Measurements from ENCODE around the gene ZCCHC2. TPM values are rescaled to one million over a fixed set of nuclear protein-coding genes. Genes with fewer than 3 reads are reported as not detected.
A peak's percentile ranks its signal among the peaks of the same experiment; 100 is the strongest.

Gene ZCCHC2
- total and polyA plus RNA-seq, 9 of the 15 experiments (the other 6 are each of a cell fraction or from before 2014, with no cell fraction given) = 1.0 to 9.2 (median 6.0) TPM

- no CpG with 5 or more reads among the region's 62 CpGs for WGBS (ENCODE audit: insufficient coverage, low coverage, missing lambda C conversion rate)
- Histone ChIP-seq H3K4me2 (ENCODE audit: insufficient read depth, low read length) (peak overlapping the region; percentile 79; the same call in 1 of the 2 replicates), H2AFZ (ENCODE audit: low read depth, low read length) (no peak overlapping the region), H3K27me3 (ENCODE audit: control insufficient read depth in 2 of 2, insufficient read depth in 2 of 2, low read length in 2 of 2) (no peaks in the 10 kb centered on the region), H3K79me2 (ENCODE audit: control insufficient read depth, insufficient read depth, low read length) (peaks cover 46% of the 10 kb centered on the region), H4K20me1 (replicated peaks; ENCODE audit: control insufficient read depth, insufficient read depth, low read length) (no peaks in the 10 kb centered on the region), H3K9ac (ENCODE audit: insufficient read depth in 1 of 2, low read depth in 2 of 2, low read length in 2 of 2) (peak overlapping the region in 1 of 2 experiments; percentile 94; a peak in 1 of 4 replicates), H3K4me1 (replicated peaks in 1 of 2; ENCODE audit: control insufficient read depth in 2 of 2, insufficient read depth in 2 of 2, low read length in 2 of 2) (peaks cover 25 to 32% of the 10 kb centered on the region in 2 experiments; a peak in 4 of 5 replicates), H3K9me3 (replicated peaks; ENCODE audit: control insufficient read depth, insufficient read depth, low read depth, low read length) (no peaks in the 10 kb centered on the region; the same call in 1 of the 2 replicates), H3K36me3 (ENCODE audit: control insufficient read depth, insufficient read depth, low read length) (no peaks in the 10 kb centered on the region), H3K9me1 (ENCODE audit: control insufficient read depth, insufficient read depth, low read length) (no peaks in the 10 kb centered on the region), H3K27ac (ENCODE audit: extremely low read depth, low read depth, low read length) (peak overlapping the region; percentile 82; the same call in 2 of the 3 replicates), H3K4me3 (peak overlapping the region; percentile 86)
- TF ChIP-seq FOXJ2 (tag; IDR thresholded peaks at IDR 0.05) (0 out of 2 replicates have a peak, but pooled peaks have one; percentile 20), ZBTB17 (CRISPR knock-in tag; IDR thresholded peaks at IDR 0.05) (no peak)
- FAIRE-seq (no peak), DNase-seq (ENCODE audit: extremely low read depth in 1 of 4, low spot score in 3 of 4) (no peak), ATAC-seq (no peak)
- intact Hi-C loops (cut with micrococcal nuclease) (no loop called here), in situ Hi-C loops (cut with MboI) (no loop called here)
- POLR2A ChIA-PET = no interaction called here
- BruUV-seq (replicated peaks) = no TSS peak
- CTCF ChIA-PET (ENCODE audit: low intra/inter-chr PET ratio) = no interaction called here
Observed at GRCh38 chr18:62523255-62523588, 397 bp downstream of the ZCCHC2 start.

DNA sequence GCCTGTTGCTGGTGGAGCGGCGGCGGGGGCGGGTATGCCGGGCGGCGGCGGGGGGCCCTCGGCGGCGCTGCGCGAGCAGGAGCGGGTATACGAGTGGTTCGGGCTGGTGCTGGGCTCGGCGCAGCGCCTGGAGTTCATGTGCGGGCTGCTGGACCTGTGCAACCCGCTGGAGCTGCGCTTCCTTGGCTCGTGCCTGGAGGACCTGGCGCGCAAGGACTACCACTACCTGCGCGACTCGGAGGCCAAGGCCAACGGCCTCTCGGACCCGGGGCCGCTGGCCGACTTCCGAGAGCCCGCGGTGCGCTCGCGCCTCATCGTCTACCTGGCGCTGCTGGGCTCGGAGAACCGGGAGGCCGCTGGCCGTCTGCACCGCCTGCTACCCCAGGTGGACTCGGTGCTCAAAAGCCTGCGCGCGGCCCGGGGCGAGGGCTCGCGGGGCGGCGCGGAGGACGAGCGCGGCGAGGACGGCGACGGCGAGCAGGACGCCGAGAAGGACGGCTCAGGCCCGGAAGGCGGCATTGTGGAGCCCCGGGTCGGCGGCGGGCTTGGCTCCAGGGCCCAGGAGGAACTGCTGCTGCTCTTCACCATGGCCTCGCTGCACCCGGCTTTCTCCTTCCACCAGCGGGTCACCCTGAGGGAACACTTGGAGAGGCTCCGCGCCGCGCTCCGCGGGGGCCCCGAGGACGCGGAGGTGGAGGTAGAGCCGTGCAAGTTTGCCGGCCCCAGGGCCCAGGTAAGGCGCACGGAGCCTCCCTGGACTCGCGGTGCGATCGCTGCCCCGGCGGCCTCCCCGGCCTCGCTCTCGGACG is 1.0 kb downstream of the ZCCHC2 start:
- no TSS peak for BruUV-seq (replicated peaks)
- ChIA-PET POLR2A (no interaction called here), CTCF (ENCODE audit: low intra/inter-chr PET ratio) (no interaction called here)
- no peaks in the 10 kb centered on the region for H4K20me1 ChIP-seq (replicated peaks; ENCODE audit: control insufficient read depth, insufficient read depth, low read length)
- H3K79me2 ChIP-seq (ENCODE audit: control insufficient read depth, insufficient read depth, low read length) = peaks cover 51% of the 10 kb centered on the region
- intact Hi-C loops (cut with micrococcal nuclease) (no loop called here), in situ Hi-C loops (cut with MboI) (no loop called here)
- peak overlapping the region; percentile 73 for H3K27ac ChIP-seq (ENCODE audit: extremely low read depth, low read depth, low read length)
- no peaks in the 10 kb centered on the region for H3K36me3 ChIP-seq (ENCODE audit: control insufficient read depth, insufficient read depth, low read length)
- no peaks in the 10 kb centered on the region for H3K27me3 ChIP-seq (ENCODE audit: control insufficient read depth in 2 of 2, insufficient read depth in 2 of 2, low read length in 2 of 2)
- H3K9me1 ChIP-seq (ENCODE audit: control insufficient read depth, insufficient read depth, low read length) = no peaks in the 10 kb centered on the region
- H2AFZ ChIP-seq (ENCODE audit: low read depth, low read length) = peak overlapping the region; percentile 12
- peak overlapping the region; percentile 66 for H3K4me3 ChIP-seq
- H3K9me3 ChIP-seq (replicated peaks; ENCODE audit: control insufficient read depth, insufficient read depth, low read depth, low read length) = no peaks in the 10 kb centered on the region; the same call in 1 of the 2 replicates
- FAIRE-seq = no peak
- peak; percentile 4 for ATAC-seq
- H3K9ac ChIP-seq (ENCODE audit: insufficient read depth in 1 of 2, low read depth in 2 of 2, low read length in 2 of 2) = peak overlapping the region; percentile 68 to 94
- peaks cover 21 to 30% of the 10 kb centered on the region in 2 experiments; a peak in 4 of 5 replicates for H3K4me1 ChIP-seq (replicated peaks in 1 of 2; ENCODE audit: control insufficient read depth in 2 of 2, insufficient read depth in 2 of 2, low read length in 2 of 2)
- WGBS (ENCODE audit: insufficient coverage, low coverage, missing lambda C conversion rate) = 0% methylated on average over 20 of the region's 100 CpGs
- H3K4me2 ChIP-seq (ENCODE audit: insufficient read depth, low read length) = peak overlapping the region; percentile 92
- peak; percentile 12 to 49 (median 20) for DNase-seq (ENCODE audit: extremely low read depth in 1 of 4, low spot score in 3 of 4)
- no peak for TF ChIP-seq PHB2 (IDR thresholded peaks at IDR 0.05; ENCODE audit: low read depth)
- TF ChIP-seq ZFX (CRISPR knock-in tag; IDR thresholded peaks at IDR 0.05) = peak; percentile 72
- no peak for TF ChIP-seq ZNF217 (CRISPR knock-in tag; IDR thresholded peaks at IDR 0.05)
- 0 out of 2 replicates have a peak, but pooled peaks have one; percentile 22 for TF ChIP-seq CXXC5 (CRISPR knock-in tag; IDR thresholded peaks at IDR 0.05)
- peak; percentile 23 for TF ChIP-seq KDM5B (IDR thresholded peaks at IDR 0.05; ENCODE audit: insufficient replicate concordance, low read depth, low read length)
- TF ChIP-seq CC2D1A (IDR thresholded peaks at IDR 0.05) = no peak
- peak; percentile 29; the same call in 1 of the 2 replicates for TF ChIP-seq PHF8 (IDR thresholded peaks at IDR 0.05; ENCODE audit: borderline replicate concordance, low read length)
- TF ChIP-seq, protein P1, sequence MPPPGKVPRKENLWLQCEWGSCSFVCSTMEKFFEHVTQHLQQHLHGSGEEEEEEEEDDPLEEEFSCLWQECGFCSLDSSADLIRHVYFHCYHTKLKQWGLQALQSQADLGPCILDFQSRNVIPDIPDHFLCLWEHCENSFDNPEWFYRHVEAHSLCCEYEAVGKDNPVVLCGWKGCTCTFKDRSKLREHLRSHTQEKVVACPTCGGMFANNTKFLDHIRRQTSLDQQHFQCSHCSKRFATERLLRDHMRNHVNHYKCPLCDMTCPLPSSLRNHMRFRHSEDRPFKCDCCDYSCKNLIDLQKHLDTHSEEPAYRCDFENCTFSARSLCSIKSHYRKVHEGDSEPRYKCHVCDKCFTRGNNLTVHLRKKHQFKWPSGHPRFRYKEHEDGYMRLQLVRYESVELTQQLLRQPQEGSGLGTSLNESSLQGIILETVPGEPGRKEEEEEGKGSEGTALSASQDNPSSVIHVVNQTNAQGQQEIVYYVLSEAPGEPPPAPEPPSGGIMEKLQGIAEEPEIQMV (tag; conservative IDR thresholded peaks at IDR 0.05; ENCODE audit: low read depth) = no peak
- TF ChIP-seq ZBTB7A (IDR thresholded peaks at IDR 0.05; ENCODE audit: borderline replicate concordance, control insufficient read depth, low read depth, low read length) = no peak

All from K562 (cell line).